SK-N-SH (cell line): Measurements from ENCODE around the gene TEAD1. TPM values are rescaled to one million over a fixed set of nuclear protein-coding genes. Genes with fewer than 3 reads are reported as not detected.

Source experiments
- CTCF ChIA-PET: fragments of 300-600, 350-600 bp; formaldehyde crosslinking; extraction: SDS; loops from one replicate; lab custom pipeline; 2021; lab: Yijun Ruan, JAX
- POLR2A ChIA-PET: fragments of 350-600 bp; sonication (Branson Sonifier 250); formaldehyde crosslinking; extraction: SDS; loops from one replicate; lab custom pipeline; 2020; ENCODE audit warnings: antibody characterized with exemption, inconsistent platforms; lab: Yijun Ruan, JAX
- DNase-seq: peaks from one replicate; pipeline ENCODE4 v3.0.0; 2012
- H2AFZ ChIP-seq: fragments of 200-600 bp; sonication (generic); 2 replicates; pipeline ENCODE4 v1.8.1; 2016; ENCODE audit warnings: antibody characterized with exemption, mild to moderate bottlenecking, low read depth
- H3F3A ChIP-seq: fragments of 200-600 bp; sonication (generic); replicated peaks from 2 replicates; pipeline ENCODE3; 2016; ENCODE audit warnings: antibody characterized with exemption, mild to moderate bottlenecking; ENCODE audit not compliant: insufficient read depth
- H3K27ac ChIP-seq, 2 experiments: fragments of 200-500 bp in 1 of 2; fragments of 200-600 bp in 1 of 2; sonication (Bioruptor generic) in 1 of 2; sonication (generic), shearing (Covaris generic) in 1 of 2; 2 replicates each; pipeline versions ENCODE4 v1.5.1 to v1.6.1; 2014 to 2016; ENCODE audit warnings: low read depth in 2 of 2, inconsistent platforms in 1 of 2, low read length in 1 of 2, mild to moderate bottlenecking in 1 of 2, mixed read lengths in 1 of 2
- H3K27me3 ChIP-seq: fragments of 200-600 bp; sonication (generic), shearing (Covaris generic); 2 replicates; pipeline ENCODE4 v1.6.1; 2016; ENCODE audit warnings: mixed run types; ENCODE audit not compliant: insufficient read depth
- H3K36me3 ChIP-seq, 2 experiments: fragments of 200-500 bp in 1 of 2; fragments of 200-600 bp in 1 of 2; sonication (Bioruptor generic) in 1 of 2; sonication (generic) in 1 of 2; replicated peaks in 1 of 2; 2 replicates each; pipeline versions ENCODE3 to v1.5.1; 2014 to 2016; ENCODE audit warnings: low read length in 1 of 2, mild to moderate bottlenecking in 1 of 2; ENCODE audit not compliant: insufficient read depth in 2 of 2, control insufficient read depth in 1 of 2
- H3K4me1 ChIP-seq, 2 experiments: fragments of 200-500 bp in 1 of 2; fragments of 200-600 bp in 1 of 2; sonication (Bioruptor generic) in 1 of 2; sonication (generic), shearing (Covaris generic) in 1 of 2; 2 replicates each; pipeline versions ENCODE4 v1.5.1 to v1.6.1; 2014 to 2016; ENCODE audit warnings: low read depth in 1 of 2, low read length in 1 of 2, mixed run types in 1 of 2; ENCODE audit not compliant: insufficient read depth in 2 of 2, control insufficient read depth in 1 of 2
- H3K4me2 ChIP-seq: fragments of 200-600 bp; sonication (generic), shearing (Covaris generic); 2 replicates; pipeline ENCODE4 v1.6.1; 2017; ENCODE audit warnings: mixed run types
- H3K4me3 ChIP-seq, 2 experiments: fragments of 200-500 bp in 1 of 2; fragments of 200-600 bp in 1 of 2; sonication (Bioruptor generic) in 1 of 2; sonication (generic), shearing (Covaris generic) in 1 of 2; 2 replicates each; pipeline versions ENCODE4 v1.5.1 to v1.8.1; 2014 to 2016; ENCODE audit warnings: low read depth in 2 of 2, inconsistent platforms in 1 of 2, low read length in 1 of 2, mild to moderate bottlenecking in 1 of 2, mixed read lengths in 1 of 2, moderate library complexity in 1 of 2
- H3K79me2 ChIP-seq: fragments of 200-600 bp; sonication (generic); 2 replicates; pipeline ENCODE4 v1.8.1; 2017; ENCODE audit warnings: mild to moderate bottlenecking; ENCODE audit not compliant: insufficient read depth
- H3K9ac ChIP-seq: fragments of 200-600 bp; sonication (generic); 2 replicates; pipeline ENCODE4 v1.6.1; 2017; ENCODE audit warnings: mixed run types
- H3K9me2 ChIP-seq: fragments of 200-600 bp; sonication (generic); 2 replicates; pipeline ENCODE4 v1.6.1; 2017; ENCODE audit warnings: mixed run types
- H3K9me3 ChIP-seq: fragments of 200-600 bp; sonication (generic); 2 replicates; pipeline ENCODE4 v1.6.1; 2017; ENCODE audit warnings: mixed run types, mild to moderate bottlenecking, moderate library complexity
- H4K20me1 ChIP-seq: fragments of 200-600 bp; sonication (generic); 2 replicates; pipeline ENCODE4 v1.6.1; 2017; ENCODE audit warnings: mild to moderate bottlenecking, mixed run types; ENCODE audit not compliant: insufficient read depth
- CHD2 ChIP-seq: fragments of 150-350 bp; IDR thresholded peaks from 2 replicates; pipeline ENCODE4 v1.6.1; 2018; ENCODE audit warnings: low read length; ENCODE audit not compliant: partially characterized antibody
- ELF1 ChIP-seq: IDR thresholded peaks from 2 replicates; pipeline ENCODE4 v1.4.0; 2012
- FOXJ3 ChIP-seq: sonication (generic); formaldehyde crosslinking; IDR thresholded peaks from 2 replicates; pipeline ENCODE4 v1.5.1; 2020; ENCODE audit warnings: mild to moderate bottlenecking, missing genetic modification reagents
- GABPA ChIP-seq: IDR thresholded peaks from 2 replicates; pipeline ENCODE4 v1.4.0; 2012; ENCODE audit warnings: low read depth, mild to moderate bottlenecking
- JUND ChIP-seq: IDR thresholded peaks from 2 replicates; pipeline ENCODE4 v1.4.0; 2012
- NRF1 ChIP-seq: IDR thresholded peaks from 2 replicates; pipeline ENCODE4 v1.6.1; 2012; ENCODE audit warnings: low read depth, mild to moderate bottlenecking, low read length
- SIN3A ChIP-seq: IDR thresholded peaks from 2 replicates; pipeline ENCODE4 v1.6.1; 2012; ENCODE audit warnings: low read depth, mild to moderate bottlenecking, low read length, moderate library complexity, borderline replicate concordance
- TAF1 ChIP-seq: IDR thresholded peaks from 2 replicates; pipeline ENCODE4 v1.6.1; 2012; ENCODE audit warnings: low read depth, mild to moderate bottlenecking, low read length, moderate library complexity, borderline replicate concordance
- TEAD4 ChIP-seq: IDR thresholded peaks from 2 replicates; pipeline ENCODE4 v1.4.0; 2012; ENCODE audit warnings: mild to moderate bottlenecking, borderline replicate concordance; ENCODE audit not compliant: insufficient read depth
- ZBTB33 ChIP-seq: IDR thresholded peaks from 2 replicates; pipeline ENCODE4 v1.4.0; 2012; ENCODE audit warnings: low read depth, borderline replicate concordance
- WGBS: methylation state at CpG from one replicate; pipeline ENCODE4 v1.1.6; 2017; ENCODE audit warnings: low lambda C conversion rate; 5-methylcytosine and 5-hydroxymethylcytosine counted together
- polyA plus RNA-seq, 3 experiments: library from polyadenylated mRNA; depleted of rRNA; stranded (reverse); fragments of >200 nt; gene quantifications; 2 replicates each; pipeline ENCODE4 v1.2.3, GENCODE V29; 2012
- TF ChIP-seq, protein P1 (sequence below): fragments of 150-350 bp; IDR thresholded peaks from 2 replicates; pipeline ENCODE4 v1.6.1; 2016; ENCODE audit warnings: mild to moderate bottlenecking, low read depth, low read length
- TF ChIP-seq, protein P2 (sequence below): IDR thresholded peaks from 2 replicates; pipeline ENCODE4 v1.4.0; 2012; ENCODE audit warnings: low read depth, borderline replicate concordance
- TF ChIP-seq, protein P3 (sequence below): IDR thresholded peaks from 2 replicates; pipeline ENCODE4; 2012

Gene TEAD1
- polyA plus RNA-seq, 1 of the 3 experiments (the other 2 are of a cell fraction): 31.2 TPM

DNA sequence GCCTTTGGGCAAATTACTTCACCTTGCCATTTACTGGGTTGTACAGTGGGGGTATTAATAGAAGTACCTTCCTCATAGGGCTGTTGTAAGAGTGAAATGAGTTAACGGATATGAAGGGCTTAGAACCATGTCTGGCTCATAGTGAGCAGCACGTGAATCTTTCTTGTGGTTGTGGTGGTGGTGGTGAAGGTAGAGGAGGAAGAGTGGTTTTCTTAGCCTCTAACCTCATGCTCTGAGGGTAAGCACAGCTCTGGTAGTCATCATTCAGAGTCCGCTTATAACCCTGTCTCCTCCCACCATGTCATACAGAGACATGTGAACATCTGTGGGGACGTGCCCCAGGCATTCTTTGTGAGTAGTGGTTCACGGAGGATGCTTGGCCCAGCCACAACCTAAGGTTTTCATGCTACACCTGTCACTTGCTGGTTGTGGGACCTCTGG is 43.6 kb downstream of the TEAD1 start:
- H3K4me2 ChIP-seq: no peak overlapping the region
- no peak overlapping the region for H2AFZ ChIP-seq
- WGBS: 94% methylated on average over 5 of the region's 5 CpGs
- H3K4me3 ChIP-seq: no peak overlapping the region
- no peak overlapping the region for H3K9ac ChIP-seq
- H3K9me3 ChIP-seq: no peaks in the 10 kb centered on the region
- H3K4me1 ChIP-seq: peaks cover 17 to 56% of the 10 kb centered on the region in 2 experiments; a peak in 3 of 4 replicates
- H3F3A ChIP-seq: peaks cover 6% of the 10 kb centered on the region
- H3K27ac ChIP-seq: no peak overlapping the region
- TF ChIP-seq ELF1: no peak
- TF ChIP-seq, all 33 proteins: peak for 0
- CTCF ChIA-PET: no interaction called here
- no peak for DNase-seq
- Histone ChIP-seq H3K79me2 (peaks cover 100% of the 10 kb centered on the region), H3K27me3 (no peaks in the 10 kb centered on the region), H4K20me1 (peaks cover 93% of the 10 kb centered on the region), H3K36me3 (no peaks in the 10 kb centered on the region), H3K9me2 (no peaks in the 10 kb centered on the region)
- POLR2A ChIA-PET: interaction anchor here (0.6 kb wide), 1 partner anchor 162 kb away, joined by 3 read pairs; no protein-coding TSS in a partner anchor

GRCh38 chr11:12719221-12719620 is 45.0 kb downstream of the TEAD1 start:
- WGBS: 88% methylated on average over 4 of the region's 4 CpGs
- no peak for TF ChIP-seq CHD2
- TF ChIP-seq GABPA: no peak
- no peak for TF ChIP-seq ELF1
- no peak for TF ChIP-seq ZBTB33
- TF ChIP-seq, protein P1, sequence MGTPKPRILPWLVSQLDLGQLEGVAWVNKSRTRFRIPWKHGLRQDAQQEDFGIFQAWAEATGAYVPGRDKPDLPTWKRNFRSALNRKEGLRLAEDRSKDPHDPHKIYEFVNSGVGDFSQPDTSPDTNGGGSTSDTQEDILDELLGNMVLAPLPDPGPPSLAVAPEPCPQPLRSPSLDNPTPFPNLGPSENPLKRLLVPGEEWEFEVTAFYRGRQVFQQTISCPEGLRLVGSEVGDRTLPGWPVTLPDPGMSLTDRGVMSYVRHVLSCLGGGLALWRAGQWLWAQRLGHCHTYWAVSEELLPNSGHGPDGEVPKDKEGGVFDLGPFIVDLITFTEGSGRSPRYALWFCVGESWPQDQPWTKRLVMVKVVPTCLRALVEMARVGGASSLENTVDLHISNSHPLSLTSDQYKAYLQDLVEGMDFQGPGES: no peak
- TF ChIP-seq NRF1: no peak
- no peak for TF ChIP-seq JUND
- TF ChIP-seq TEAD4: no peak
- TF ChIP-seq SIN3A: no peak
- no peak for TF ChIP-seq TAF1
- TF ChIP-seq, protein P2, sequence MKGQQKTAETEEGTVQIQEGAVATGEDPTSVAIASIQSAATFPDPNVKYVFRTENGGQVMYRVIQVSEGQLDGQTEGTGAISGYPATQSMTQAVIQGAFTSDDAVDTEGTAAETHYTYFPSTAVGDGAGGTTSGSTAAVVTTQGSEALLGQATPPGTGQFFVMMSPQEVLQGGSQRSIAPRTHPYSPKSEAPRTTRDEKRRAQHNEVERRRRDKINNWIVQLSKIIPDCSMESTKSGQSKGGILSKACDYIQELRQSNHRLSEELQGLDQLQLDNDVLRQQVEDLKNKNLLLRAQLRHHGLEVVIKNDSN: no peak
- TF ChIP-seq, protein P3, sequence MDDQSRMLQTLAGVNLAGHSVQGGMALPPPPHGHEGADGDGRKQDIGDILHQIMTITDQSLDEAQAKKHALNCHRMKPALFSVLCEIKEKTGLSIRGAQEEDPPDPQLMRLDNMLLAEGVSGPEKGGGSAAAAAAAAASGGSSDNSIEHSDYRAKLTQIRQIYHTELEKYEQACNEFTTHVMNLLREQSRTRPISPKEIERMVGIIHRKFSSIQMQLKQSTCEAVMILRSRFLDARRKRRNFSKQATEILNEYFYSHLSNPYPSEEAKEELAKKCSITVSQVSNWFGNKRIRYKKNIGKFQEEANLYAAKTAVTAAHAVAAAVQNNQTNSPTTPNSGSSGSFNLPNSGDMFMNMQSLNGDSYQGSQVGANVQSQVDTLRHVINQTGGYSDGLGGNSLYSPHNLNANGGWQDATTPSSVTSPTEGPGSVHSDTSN: no peak
- TF ChIP-seq FOXJ3 (CRISPR knock-in tag): no peak
- TF ChIP-seq, all 33 proteins: peak for 0
- H3F3A ChIP-seq: peaks cover 15% of the 10 kb centered on the region
- no peak overlapping the region for H2AFZ ChIP-seq
- H3K27me3 ChIP-seq: no peaks in the 10 kb centered on the region
- no peak overlapping the region for H3K4me3 ChIP-seq
- H3K4me1 ChIP-seq: peaks cover 30 to 58% of the 10 kb centered on the region in 2 experiments
- peaks cover 100% of the 10 kb centered on the region for H3K79me2 ChIP-seq
- no peaks in the 10 kb centered on the region for H3K9me2 ChIP-seq
- no peaks in the 10 kb centered on the region for H3K36me3 ChIP-seq
- POLR2A ChIA-PET: no interaction called here
- DNase-seq: no peak
- no peaks in the 10 kb centered on the region for H3K9me3 ChIP-seq
- H4K20me1 ChIP-seq: peaks cover 90% of the 10 kb centered on the region
- no peak overlapping the region for H3K27ac ChIP-seq
- no peak overlapping the region for H3K9ac ChIP-seq
- CTCF ChIA-PET: interaction anchor here (0.9 kb wide), 1 partner anchor 81 kb away, joined by 3 read pairs; no protein-coding TSS in a partner anchor
- H3K4me2 ChIP-seq: no peak overlapping the region
